ENCODE measurements around the gene SPECC1.

DNA sequence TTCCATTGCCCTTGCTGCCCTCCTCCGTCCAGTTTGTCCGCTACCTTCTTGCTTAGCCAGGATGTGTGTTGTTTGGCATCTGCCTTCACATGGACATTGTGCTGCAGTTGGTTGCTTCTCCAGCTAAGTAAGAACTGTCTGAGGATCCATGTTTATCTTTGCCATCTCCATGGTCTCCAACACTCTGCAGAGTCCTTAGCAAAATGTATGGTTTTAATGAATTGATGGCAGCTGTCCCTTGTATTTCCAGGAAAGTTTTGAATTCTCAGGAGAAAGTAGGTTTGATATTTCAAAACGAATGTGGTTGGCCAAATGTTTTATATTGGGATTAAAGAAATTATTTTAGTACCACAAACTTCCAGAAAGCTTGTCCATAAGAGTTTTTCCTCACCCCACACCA, 160.9 kb downstream of the SPECC1 start:
- TF ChIP-seq, protein P1, sequence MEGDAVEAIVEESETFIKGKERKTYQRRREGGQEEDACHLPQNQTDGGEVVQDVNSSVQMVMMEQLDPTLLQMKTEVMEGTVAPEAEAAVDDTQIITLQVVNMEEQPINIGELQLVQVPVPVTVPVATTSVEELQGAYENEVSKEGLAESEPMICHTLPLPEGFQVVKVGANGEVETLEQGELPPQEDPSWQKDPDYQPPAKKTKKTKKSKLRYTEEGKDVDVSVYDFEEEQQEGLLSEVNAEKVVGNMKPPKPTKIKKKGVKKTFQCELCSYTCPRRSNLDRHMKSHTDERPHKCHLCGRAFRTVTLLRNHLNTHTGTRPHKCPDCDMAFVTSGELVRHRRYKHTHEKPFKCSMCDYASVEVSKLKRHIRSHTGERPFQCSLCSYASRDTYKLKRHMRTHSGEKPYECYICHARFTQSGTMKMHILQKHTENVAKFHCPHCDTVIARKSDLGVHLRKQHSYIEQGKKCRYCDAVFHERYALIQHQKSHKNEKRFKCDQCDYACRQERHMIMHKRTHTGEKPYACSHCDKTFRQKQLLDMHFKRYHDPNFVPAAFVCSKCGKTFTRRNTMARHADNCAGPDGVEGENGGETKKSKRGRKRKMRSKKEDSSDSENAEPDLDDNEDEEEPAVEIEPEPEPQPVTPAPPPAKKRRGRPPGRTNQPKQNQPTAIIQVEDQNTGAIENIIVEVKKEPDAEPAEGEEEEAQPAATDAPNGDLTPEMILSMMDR (IDR thresholded peaks at IDR 0.05) = no peak
- TF ChIP-seq POLR2A (IDR thresholded peaks at IDR 0.05) = no peak
